Measurements from ENCODE around the gene PRLH. TPM values are rescaled to one million over a fixed set of nuclear protein-coding genes. Genes with fewer than 3 reads are reported as not detected.

PRLH gene
- total RNA-seq, 1 donor from 2014 or later: not detected

DNA sequence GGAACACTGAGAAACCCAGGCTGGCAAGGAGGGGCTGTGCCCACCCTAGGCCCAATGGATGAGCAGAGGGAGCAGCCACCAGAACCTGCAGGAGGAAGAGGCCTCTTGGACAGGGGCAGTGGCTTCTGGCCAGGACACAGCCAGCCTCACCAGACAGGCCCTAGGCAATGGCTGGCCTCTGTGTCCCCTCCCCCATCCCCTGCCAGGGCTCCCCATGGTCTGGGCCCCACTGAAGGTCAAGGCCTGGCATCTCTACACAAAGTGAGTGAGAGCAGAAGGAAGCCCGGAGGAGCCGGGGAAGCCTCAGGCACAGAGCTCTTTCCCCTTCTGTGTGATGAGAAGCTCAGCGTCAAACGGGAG, 6.3 kb downstream of the PRLH start:
- TF ChIP-seq, protein P1, sequence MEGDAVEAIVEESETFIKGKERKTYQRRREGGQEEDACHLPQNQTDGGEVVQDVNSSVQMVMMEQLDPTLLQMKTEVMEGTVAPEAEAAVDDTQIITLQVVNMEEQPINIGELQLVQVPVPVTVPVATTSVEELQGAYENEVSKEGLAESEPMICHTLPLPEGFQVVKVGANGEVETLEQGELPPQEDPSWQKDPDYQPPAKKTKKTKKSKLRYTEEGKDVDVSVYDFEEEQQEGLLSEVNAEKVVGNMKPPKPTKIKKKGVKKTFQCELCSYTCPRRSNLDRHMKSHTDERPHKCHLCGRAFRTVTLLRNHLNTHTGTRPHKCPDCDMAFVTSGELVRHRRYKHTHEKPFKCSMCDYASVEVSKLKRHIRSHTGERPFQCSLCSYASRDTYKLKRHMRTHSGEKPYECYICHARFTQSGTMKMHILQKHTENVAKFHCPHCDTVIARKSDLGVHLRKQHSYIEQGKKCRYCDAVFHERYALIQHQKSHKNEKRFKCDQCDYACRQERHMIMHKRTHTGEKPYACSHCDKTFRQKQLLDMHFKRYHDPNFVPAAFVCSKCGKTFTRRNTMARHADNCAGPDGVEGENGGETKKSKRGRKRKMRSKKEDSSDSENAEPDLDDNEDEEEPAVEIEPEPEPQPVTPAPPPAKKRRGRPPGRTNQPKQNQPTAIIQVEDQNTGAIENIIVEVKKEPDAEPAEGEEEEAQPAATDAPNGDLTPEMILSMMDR (IDR thresholded peaks at IDR 0.05; ENCODE audit: unreplicated experiment): no peak
- Mint-ChIP-seq H3K4me3 (ENCODE audit: unreplicated experiment) (no peak overlapping the region), H3K36me3 (ENCODE audit: low read depth, unreplicated experiment) (no peaks in the 10 kb centered on the region), H3K27ac (ENCODE audit: unreplicated experiment) (no peak overlapping the region), H3K4me1 (ENCODE audit: unreplicated experiment) (peaks cover 3% of the 10 kb centered on the region), H3K27me3 (ENCODE audit: unreplicated experiment) (peaks cover 11% of the 10 kb centered on the region), H3K9me3 (ENCODE audit: unreplicated experiment) (no peaks in the 10 kb centered on the region)
- no peak for DNase-seq (ENCODE audit: low spot score)

- Mint-ChIP-seq H3K27me3 (ENCODE audit: unreplicated experiment) (peaks cover 8% of the 10 kb centered on the region), H3K4me3 (ENCODE audit: unreplicated experiment) (no peak overlapping the region), H3K9me3 (ENCODE audit: unreplicated experiment) (no peaks in the 10 kb centered on the region), H3K4me1 (ENCODE audit: unreplicated experiment) (peaks cover 3% of the 10 kb centered on the region), H3K36me3 (ENCODE audit: low read depth, unreplicated experiment) (no peaks in the 10 kb centered on the region), H3K27ac (ENCODE audit: unreplicated experiment) (no peak overlapping the region)
- TF ChIP-seq, protein P1 (IDR thresholded peaks at IDR 0.05; ENCODE audit: unreplicated experiment): no peak
- no peak for DNase-seq (ENCODE audit: low spot score)
These were observed 7.5 kb downstream of the PRLH start for GRCh38 chr2:237573721-237574415.

DNA sequence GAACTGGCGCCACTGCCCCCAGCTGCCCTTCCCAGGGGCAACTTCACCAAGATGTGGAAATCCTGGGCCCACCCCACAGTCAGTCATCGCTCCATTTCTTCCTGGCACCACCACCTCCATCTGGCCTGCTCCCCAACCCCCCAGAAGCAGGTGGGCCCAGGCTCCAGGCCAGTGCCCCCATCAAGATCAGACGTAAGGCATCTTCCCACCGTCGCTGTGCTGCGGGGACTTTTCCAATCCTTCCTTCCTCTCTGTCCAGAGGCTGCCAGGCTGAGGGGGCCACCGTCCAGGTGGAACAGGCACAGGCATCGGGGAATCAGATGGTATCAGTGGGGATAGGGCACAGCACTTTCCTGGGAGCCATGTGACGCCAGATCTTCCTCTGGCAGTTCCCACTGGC, 8.1 kb downstream of the PRLH start:
- H3K27me3 Mint-ChIP-seq (ENCODE audit: unreplicated experiment): peaks cover 7% of the 10 kb centered on the region
- H3K36me3 Mint-ChIP-seq (ENCODE audit: low read depth, unreplicated experiment): no peaks in the 10 kb centered on the region
- DNase-seq (ENCODE audit: low spot score): no peak

DNA sequence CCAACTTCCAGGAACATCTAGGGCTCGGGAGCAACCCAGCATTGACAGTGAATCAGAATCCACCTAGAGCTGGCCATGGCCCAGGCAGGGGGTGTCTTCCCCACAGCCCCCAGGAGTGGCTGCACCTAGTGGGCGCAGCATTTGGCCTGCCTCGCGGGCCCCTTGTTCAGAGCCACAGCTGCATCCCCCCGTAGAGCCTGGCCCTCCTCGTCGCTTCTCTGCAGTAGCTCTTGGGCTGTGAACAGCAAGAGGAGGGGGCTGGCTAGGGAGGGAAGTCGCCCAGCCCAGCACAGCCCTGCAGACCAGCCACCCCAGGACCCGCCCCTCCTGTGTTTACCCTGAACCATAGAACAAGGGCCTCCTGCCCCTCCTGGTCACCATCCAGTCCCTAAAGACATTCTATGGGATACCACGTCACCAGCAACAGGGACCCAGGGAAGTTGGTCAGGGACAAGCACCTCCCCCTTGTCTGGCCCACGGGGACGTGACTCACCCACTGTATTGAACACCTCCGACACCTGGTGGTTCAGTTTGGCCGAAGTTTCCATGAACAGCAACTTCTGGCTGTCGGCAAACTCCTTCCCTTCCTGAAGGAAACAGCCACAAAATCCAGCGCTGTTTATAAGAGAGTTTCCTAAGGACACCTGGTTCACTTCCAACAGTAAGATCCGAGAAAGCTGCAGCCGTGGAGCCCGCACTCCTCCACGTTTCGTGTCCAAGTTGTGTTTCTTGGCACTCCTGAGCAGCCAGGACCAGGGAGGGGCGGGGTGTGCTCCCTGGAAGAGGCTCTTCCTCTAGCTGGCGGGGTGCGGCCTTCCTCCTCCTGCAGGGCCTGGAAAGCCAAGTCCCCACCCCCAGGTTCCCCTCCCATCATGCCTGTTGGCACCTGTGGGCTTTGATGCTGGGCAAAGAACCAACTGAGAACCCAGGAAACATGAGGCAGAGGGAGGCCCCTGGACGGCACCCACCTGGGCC, 8.8 kb downstream of the PRLH start:
- H3K27ac Mint-ChIP-seq (ENCODE audit: unreplicated experiment): no peak overlapping the region
- H3K27me3 Mint-ChIP-seq (ENCODE audit: unreplicated experiment): peaks cover 5% of the 10 kb centered on the region
- no peak for DNase-seq (ENCODE audit: low spot score)
- H3K9me3 Mint-ChIP-seq (ENCODE audit: unreplicated experiment): no peaks in the 10 kb centered on the region
- no peak overlapping the region for H3K4me3 Mint-ChIP-seq (ENCODE audit: unreplicated experiment)
- H3K36me3 Mint-ChIP-seq (ENCODE audit: low read depth, unreplicated experiment): no peaks in the 10 kb centered on the region
- peaks cover 3% of the 10 kb centered on the region for H3K4me1 Mint-ChIP-seq (ENCODE audit: unreplicated experiment)
- TF ChIP-seq, protein P1 (IDR thresholded peaks at IDR 0.05; ENCODE audit: unreplicated experiment): no peak

More for the DNA sequence above, 8.1 kb downstream of the PRLH start:
- Mint-ChIP-seq H3K9me3 (ENCODE audit: unreplicated experiment) (no peaks in the 10 kb centered on the region), H3K4me3 (ENCODE audit: unreplicated experiment) (no peak overlapping the region), H3K27ac (ENCODE audit: unreplicated experiment) (no peak overlapping the region), H3K4me1 (ENCODE audit: unreplicated experiment) (peaks cover 3% of the 10 kb centered on the region)
- TF ChIP-seq, protein P1 (IDR thresholded peaks at IDR 0.05; ENCODE audit: unreplicated experiment): no peak
